Omental fat pad (tissue), 4 donors: ENCODE results near the gene TAF3. TPM values are rescaled to one million over a fixed set of nuclear protein-coding genes. Genes with fewer than 3 reads are reported as not detected.

ENCODE experiments used
- ATAC-seq: fragments of 150-250 bp; one replicate; pipeline ENCODE4 v1.9.1; 2016; ENCODE audit warnings: mild to moderate bottlenecking, moderate library complexity; ENCODE audit not compliant: low FRiP score
- DNase-seq: peaks from one replicate; pipeline ENCODE4 v3.0.0-alpha.2; 2019; ENCODE audit warnings: low spot score
- CTCF ChIP-seq, 3 donors: fragments of 450-650 bp; IDR thresholded peaks; one replicate each; pipeline ENCODE4 v1.5.1; 2016 to 2017; ENCODE audit warnings: antibody characterized with exemption in 3 of 3, mild to moderate bottlenecking in 3 of 3, moderate library complexity in 2 of 3
- total RNA-seq, 4 donors: library from RNA; depleted of rRNA; stranded (reverse); fragments of >200 nt; gene quantifications; one replicate each; pipeline ENCODE4 v1.1.0, GENCODE V29; 2016

TAF3 gene
- total RNA-seq, 4 donors from 2014 or later = 4.9 to 8.8 (median 6.4) TPM

- no peak for ATAC-seq
- no peak for DNase-seq
- TF ChIP-seq CTCF (IDR thresholded peaks at IDR 0.05) = no peak
Observed at GRCh38 chr10:7998831-7999230, 180.5 kb downstream of the TAF3 start.

- no peak for TF ChIP-seq CTCF (IDR thresholded peaks at IDR 0.05)
- ATAC-seq (no peak), DNase-seq (no peak)
Observed at GRCh38 chr10:8004469-8005000, 186.2 kb downstream of the TAF3 start.

DNA sequence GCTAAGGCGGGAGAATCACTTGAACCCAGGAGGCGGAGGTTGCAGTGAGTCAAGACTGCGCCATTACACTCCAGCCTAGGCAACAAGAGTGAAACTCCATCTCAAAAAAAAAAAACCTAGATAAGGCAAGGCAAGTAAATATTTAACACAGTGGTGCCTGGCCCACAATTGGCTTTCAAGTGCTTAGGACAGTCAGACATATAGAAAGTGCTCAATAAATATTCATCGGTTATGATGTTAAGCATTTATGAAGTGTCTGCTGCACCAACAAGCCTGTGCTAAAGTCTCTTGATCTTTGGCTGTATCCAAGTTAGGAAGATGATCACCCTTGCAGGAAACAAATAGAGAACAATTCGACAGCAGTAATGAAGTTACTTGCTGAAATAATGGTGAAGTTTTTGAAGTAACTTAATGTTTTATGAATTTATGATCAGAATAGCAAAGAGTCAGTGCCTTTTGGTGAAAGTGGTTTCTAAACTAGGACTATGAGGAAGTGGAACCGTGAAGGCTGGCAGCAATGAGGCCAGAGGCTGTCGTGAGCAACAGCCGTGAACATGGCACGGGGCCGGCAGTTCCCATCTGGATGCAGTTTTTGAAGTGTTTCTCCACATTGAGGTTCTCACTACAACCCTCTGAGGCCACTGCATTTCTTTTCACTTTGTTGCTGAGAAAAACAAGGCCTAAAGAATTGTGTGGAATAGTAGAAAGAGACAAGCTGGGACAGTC is 188.1 kb downstream of the TAF3 start:
- DNase-seq = no peak
- ATAC-seq = no peak
- no peak for TF ChIP-seq CTCF (IDR thresholded peaks at IDR 0.05)

DNA sequence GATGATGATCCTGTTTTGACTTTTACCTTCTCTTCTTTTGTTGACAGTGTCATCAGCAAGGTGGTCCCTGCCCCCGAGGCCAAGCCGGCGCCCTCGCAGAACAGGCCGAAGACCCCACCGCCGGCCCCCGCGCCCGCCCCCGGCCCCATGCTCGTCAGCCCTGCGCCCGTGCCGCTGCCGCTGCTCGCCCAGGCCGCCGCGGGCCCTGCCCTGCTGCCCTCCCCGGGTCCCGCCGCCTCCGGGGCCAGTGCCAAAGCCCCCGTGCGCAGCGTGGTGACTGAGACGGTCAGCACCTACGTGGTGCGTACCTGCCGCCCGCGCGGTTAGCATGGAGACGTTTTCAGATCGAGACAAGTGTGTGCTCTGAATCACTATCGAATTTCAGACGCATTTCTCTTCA is 190.7 kb downstream of the TAF3 start:
- ATAC-seq = no peak
- no peak for DNase-seq
- TF ChIP-seq CTCF (IDR thresholded peaks at IDR 0.05) = no peak

DNA sequence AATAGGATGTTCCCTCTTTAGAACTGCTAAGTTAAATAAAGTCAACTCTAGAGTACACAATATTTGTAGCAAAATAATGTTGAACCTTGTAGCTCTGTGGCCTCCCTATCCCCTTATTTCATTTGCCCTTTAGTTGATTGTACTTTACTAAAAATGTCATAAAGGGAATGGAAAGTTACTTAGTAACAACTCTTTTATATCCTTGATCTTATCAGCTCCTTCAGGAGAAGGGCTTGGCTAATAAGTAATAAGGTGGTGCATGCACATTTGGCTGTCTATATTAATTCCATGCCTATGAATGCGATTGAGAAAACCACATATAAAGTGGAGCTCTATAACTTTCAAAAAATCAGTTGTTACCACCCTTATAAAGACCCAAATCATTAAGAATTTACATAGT is 194.7 kb downstream of the TAF3 start:
- no peak for DNase-seq
- no peak for ATAC-seq
- no peak for TF ChIP-seq CTCF (IDR thresholded peaks at IDR 0.05)

DNA sequence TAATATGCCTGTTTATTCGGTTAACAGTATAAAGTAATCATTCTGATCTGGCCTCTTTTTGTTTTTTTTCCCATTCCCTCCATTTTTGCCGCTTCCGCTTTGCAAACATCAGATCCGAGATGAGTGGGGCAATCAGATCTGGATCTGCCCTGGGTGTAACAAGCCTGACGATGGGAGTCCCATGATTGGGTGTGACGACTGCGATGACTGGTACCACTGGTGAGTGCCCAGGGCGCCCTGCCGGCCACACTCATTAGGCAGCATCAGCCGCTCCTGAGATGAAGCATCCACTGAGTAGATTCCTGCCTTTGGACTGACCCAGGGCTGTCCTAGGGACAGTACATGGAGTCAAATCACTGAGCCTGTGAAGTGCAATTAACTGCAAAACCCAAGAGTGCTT is 195.3 kb downstream of the TAF3 start:
- no peak for TF ChIP-seq CTCF (IDR thresholded peaks at IDR 0.05)
- no peak for ATAC-seq
- no peak for DNase-seq

GRCh38 chr10:8014649-8015048 is 196.3 kb downstream of the TAF3 start:
- DNase-seq = no peak
- ATAC-seq = no peak
- TF ChIP-seq CTCF (IDR thresholded peaks at IDR 0.05) = no peak
